Spinal cord (tissue), 10 donors: ENCODE data around the gene ZNF837. TPM values are rescaled to one million over a fixed set of nuclear protein-coding genes. Genes with fewer than 3 reads are reported as not detected.

Source experiments
- DNase-seq, 6 donors: peaks; one replicate each; pipeline versions ENCODE4 v3.0.0 to v3.0.0-alpha.2; 2013 to 2015; ENCODE audit warnings: low spot score in 6 of 6, low read depth in 4 of 6
- H3K27ac ChIP-seq: one replicate; pipeline ENCODE4 v1.5.1; 2013; ENCODE audit warnings: low read depth, low read length, control low read depth
- H3K27me3 ChIP-seq: one replicate; pipeline ENCODE4 v1.6.1; 2013; ENCODE audit warnings: low read length; ENCODE audit not compliant: control insufficient read depth, insufficient read depth
- H3K36me3 ChIP-seq: one replicate; pipeline ENCODE4 v1.6.1; 2013; ENCODE audit warnings: low read length; ENCODE audit not compliant: control insufficient read depth, insufficient read depth
- H3K4me1 ChIP-seq: one replicate; pipeline ENCODE4 v1.6.1; 2013; ENCODE audit warnings: low read length; ENCODE audit not compliant: control insufficient read depth, insufficient read depth
- H3K4me3 ChIP-seq: one replicate; pipeline ENCODE4 v1.5.1; 2013; ENCODE audit warnings: low read depth, low read length, control low read depth
- H3K9me3 ChIP-seq: one replicate; pipeline ENCODE4 v1.6.1; 2013; ENCODE audit warnings: low read length; ENCODE audit not compliant: control insufficient read depth, insufficient read depth
- WGBS: methylation state at CpG from one replicate; pipeline ENCODE4 v1.1.5; 2013; ENCODE audit warnings: missing lambda C conversion rate; ENCODE audit not compliant: insufficient coverage; 5-methylcytosine and 5-hydroxymethylcytosine counted together
- polyA plus RNA-seq, 2 donors: library from polyadenylated mRNA; unstranded; fragments of 120-200 nt; gene quantifications; one replicate each; pipeline ENCODE4 v1.2.1, GENCODE V29; 2013; ENCODE audit not compliant: insufficient read length in 2 of 2
- total RNA-seq, 2 donors: library from RNA; depleted of rRNA in 1 of 2; stranded (reverse); fragments of 120-200 nt in 1 of 2; fragments of >200 nt in 1 of 2; gene quantifications; one replicate each; pipeline versions ENCODE4 v1.2.3 to v1.2.4, GENCODE V29; 2013 to 2014
- donor health status: healthy.

Gene ZNF837
- total and polyA plus RNA-seq, 4 donors = 0.99 to 3.2 (median 2.4) TPM

DNA sequence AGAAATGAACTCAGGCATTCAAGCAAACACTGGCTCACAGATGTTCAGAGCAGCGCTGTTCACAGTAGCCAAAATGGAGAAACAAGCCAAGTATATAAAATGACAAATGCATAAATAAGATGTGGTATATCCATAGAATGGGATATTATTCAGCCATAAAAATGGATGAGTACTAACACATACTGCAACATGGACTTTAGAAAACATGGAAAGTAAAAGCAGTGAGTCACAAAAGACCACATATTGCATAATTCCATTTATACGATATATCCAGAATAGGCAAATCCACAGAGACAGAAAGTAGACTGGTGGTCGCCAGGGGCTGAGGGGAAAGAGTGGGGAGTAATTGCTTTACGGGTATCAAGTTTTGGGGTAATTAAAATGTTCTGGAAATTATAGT, 6.6 kb downstream of the ZNF837 start:
- no CpG with 5 or more reads among the region's 4 CpGs for WGBS
- H3K36me3 ChIP-seq = peaks cover 5% of the 10 kb centered on the region
- no peak overlapping the region for H3K27ac ChIP-seq
- no peak for DNase-seq
- H3K9me3 ChIP-seq = no peaks in the 10 kb centered on the region
- H3K27me3 ChIP-seq = no peaks in the 10 kb centered on the region
- no peak overlapping the region for H3K4me3 ChIP-seq
- H3K4me1 ChIP-seq = peaks cover 2% of the 10 kb centered on the region

DNA sequence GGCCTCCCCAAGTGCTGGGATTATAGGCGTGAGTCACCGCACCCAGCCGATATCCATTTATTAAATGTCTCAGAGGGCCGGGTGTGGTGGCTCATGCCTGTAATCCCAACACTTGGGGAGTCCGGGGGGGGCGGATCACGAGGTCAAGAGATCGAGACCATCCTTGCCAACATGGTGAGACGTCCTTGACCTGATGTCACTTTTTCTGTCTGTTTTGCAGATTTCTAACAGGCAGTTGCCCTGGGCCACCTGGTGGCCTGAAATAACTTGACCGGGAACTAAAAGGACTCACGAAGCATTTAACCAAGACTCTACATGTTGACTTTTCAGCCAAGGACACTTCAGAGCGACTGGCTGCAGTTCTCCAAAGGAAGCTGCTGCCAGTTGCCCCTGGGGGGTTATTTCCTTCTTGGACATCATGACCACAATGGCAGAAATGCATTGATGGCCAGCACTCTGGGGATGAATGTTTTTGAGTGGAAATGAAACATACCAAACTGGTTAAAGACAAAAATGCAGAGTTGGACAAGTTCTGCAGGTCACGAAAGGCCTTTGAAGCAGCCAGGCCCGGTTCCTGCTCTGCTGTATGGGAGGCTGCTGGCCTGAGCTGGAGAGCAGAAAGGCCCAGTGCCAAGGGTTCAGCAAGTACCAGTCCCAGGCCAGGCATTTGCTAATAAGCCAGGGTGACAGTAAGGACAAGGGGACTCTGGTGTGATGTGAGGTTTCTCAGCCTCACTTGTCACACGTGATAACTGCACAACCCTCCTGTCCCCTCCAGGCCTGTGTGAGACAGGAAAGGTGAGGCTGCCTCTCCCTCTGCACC, 8.3 kb downstream of the ZNF837 start:
- H3K4me1 ChIP-seq = no peaks in the 10 kb centered on the region
- no peak overlapping the region for H3K4me3 ChIP-seq
- WGBS = 74% methylated on average over 15 of the region's 15 CpGs
- H3K27ac ChIP-seq = no peak overlapping the region
- H3K9me3 ChIP-seq = no peaks in the 10 kb centered on the region
- H3K27me3 ChIP-seq = no peaks in the 10 kb centered on the region
- peaks cover 21% of the 10 kb centered on the region for H3K36me3 ChIP-seq
- no peak for DNase-seq

DNA sequence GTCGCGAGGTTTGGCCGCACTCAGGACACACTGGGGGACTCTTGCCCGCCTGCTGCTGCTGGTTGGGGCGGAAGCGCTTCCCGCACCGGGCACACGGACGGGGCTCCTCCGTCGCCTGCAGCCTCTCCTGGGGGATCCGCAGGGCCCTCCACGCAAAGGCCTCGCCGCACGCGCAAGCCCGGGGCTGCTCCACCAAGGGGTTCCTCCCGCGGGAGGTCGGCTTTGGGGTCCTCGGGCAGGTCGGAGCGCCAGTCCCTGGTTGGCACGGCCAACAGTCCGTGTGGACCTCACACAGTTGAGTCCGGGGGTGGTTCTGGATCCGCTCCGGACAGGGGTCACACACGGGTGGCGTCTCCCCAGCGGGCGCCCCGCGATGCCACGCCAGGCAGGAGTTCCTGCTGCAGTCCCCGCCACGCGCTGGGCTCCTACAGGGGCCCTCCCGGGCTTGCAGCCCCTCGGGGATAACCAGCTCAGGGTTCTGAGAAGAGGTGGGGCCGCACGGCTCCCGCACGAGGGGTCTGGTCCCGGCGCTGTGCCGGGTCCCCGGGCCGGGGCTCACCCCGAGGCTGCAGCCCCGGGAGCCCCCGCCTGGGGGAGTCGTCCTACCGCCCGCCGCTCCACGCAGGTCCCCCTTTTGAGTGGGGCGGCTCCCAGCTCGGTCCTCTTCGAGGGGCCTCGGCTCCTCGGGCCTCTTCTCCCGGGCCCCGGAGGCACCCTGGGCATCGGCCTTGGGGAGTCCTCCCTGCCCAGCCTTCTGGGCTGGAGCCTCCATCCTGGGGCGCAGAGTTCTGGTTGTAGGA, 12.1 kb downstream of the ZNF837 start:
- Histone ChIP-seq H3K36me3 (peaks cover 41% of the 10 kb centered on the region), H3K4me3 (no peak overlapping the region), H3K4me1 (no peaks in the 10 kb centered on the region), H3K9me3 (no peaks in the 10 kb centered on the region), H3K27me3 (no peaks in the 10 kb centered on the region), H3K27ac (no peak overlapping the region)
- no peak for DNase-seq
- 78% methylated on average over 65 of the region's 68 CpGs for WGBS

DNA sequence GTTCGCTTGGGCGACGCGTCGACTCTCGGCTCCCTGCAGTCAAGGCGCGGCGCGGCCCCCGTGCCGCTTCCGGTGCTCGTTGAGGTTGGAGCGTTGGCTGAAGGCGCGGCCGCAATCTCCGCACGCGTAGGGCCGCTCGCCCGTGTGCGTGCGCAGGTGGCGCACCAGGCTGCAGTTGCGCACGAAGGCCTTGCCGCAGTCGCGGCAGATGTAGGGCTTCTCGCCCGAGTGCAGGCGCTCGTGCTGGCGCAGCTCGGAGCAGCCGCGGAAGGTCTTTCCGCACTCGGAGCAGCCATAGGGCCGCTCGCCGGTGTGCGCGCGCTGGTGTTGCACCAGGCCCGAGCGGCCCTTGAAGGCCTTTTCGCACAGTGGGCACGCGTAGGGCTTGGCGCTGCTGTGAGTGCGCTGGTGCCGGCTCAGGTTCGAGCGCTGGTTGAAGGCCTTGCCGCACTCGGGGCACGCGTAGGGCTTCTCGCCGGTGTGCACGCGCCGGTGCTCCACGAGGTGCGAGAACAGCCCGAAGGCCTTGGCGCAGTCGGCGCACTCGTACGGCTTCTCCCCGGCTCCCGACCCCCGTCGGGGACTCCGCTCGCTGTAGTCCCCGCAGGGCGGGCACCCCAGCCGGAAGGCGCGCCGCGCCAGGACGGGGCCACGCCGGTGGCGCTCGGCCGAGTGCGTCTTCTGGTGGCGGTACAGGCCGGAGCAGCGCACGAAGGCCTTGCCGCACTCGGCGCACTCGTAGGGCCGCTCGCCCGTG, 13.0 kb downstream of the ZNF837 start:
- Histone ChIP-seq H3K36me3 (peaks cover 41% of the 10 kb centered on the region), H3K4me1 (peaks cover 5% of the 10 kb centered on the region), H3K4me3 (no peak overlapping the region), H3K9me3 (no peaks in the 10 kb centered on the region), H3K27ac (no peak overlapping the region), H3K27me3 (no peaks in the 10 kb centered on the region)
- WGBS = 42% methylated on average over 106 of the region's 106 CpGs
- DNase-seq = peak in 1 of 6 donors; percentile 61

DNA sequence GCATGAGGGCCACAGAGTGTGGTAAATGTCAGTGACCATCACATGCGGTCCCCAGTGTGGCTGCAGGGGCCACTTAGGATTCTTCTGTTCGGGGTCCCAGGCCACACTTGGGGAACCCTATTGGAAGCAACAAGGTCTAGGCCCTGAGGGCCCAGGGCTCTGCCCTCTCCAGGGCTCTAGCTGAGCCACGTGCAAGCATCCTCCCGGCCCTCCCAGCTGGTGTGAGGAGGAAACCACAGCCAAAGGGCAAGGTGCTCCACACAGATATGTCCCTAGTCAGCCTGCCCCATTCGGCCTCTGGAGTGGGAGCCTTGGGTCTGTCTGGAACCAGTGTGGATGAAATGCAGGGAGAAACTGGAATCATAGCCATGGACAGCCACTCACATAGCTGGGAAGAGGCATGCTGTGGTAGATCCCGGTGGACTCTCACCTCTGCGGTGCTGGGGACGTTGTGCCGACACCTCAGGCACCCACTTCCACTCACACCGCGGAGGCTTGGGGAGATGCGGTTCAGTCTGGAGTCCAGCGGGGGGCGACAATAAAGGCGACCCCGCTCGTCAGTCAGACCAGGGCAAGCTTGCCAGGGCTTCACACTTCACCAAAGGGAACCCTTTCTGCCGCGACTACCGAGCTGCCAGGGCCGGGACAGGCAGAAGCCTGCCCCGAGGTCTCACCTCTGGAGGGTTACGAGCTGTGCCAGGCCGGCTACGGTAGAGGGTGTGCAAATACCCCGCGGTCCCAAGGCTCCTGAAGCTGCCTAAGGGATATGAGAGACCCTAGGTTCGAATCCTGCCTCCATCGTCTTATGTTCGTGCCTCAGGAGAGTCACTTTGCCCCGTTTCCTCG, 14.0 kb downstream of the ZNF837 start:
- no peak overlapping the region for H3K27ac ChIP-seq
- no peaks in the 10 kb centered on the region for H3K9me3 ChIP-seq
- 92% methylated on average over 30 of the region's 32 CpGs for WGBS
- H3K4me1 ChIP-seq = peaks cover 10% of the 10 kb centered on the region
- DNase-seq = no peak
- peaks cover 41% of the 10 kb centered on the region for H3K36me3 ChIP-seq
- no peaks in the 10 kb centered on the region for H3K27me3 ChIP-seq
- H3K4me3 ChIP-seq = no peak overlapping the region

DNA sequence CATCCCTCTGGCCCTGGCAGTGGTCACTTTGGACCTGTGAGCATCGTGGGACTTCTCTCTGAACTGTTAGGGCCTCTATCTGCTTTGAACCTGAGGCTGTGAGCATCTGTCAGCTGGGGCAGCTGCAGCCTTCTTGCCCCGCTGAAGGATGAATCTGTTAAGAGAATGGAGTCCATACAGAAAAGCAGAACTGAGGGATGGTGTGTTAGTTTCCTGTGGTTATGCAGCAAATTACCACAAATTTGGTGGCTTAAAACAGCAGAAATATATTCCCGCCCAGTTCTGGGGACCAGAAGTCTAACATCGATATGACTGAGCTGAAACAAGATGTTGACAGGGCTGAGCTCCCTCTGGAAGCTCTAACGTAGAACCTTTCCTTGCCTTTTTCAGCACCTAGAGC, 16.7 kb downstream of the ZNF837 start:
- H3K27ac ChIP-seq = no peak overlapping the region
- WGBS = 91% methylated on average over 5 of the region's 5 CpGs
- DNase-seq = no peak
- H3K27me3 ChIP-seq = no peaks in the 10 kb centered on the region
- no peaks in the 10 kb centered on the region for H3K9me3 ChIP-seq
- peaks cover 18% of the 10 kb centered on the region for H3K4me1 ChIP-seq
- H3K36me3 ChIP-seq = peaks cover 39% of the 10 kb centered on the region
- H3K4me3 ChIP-seq = no peak overlapping the region

DNA sequence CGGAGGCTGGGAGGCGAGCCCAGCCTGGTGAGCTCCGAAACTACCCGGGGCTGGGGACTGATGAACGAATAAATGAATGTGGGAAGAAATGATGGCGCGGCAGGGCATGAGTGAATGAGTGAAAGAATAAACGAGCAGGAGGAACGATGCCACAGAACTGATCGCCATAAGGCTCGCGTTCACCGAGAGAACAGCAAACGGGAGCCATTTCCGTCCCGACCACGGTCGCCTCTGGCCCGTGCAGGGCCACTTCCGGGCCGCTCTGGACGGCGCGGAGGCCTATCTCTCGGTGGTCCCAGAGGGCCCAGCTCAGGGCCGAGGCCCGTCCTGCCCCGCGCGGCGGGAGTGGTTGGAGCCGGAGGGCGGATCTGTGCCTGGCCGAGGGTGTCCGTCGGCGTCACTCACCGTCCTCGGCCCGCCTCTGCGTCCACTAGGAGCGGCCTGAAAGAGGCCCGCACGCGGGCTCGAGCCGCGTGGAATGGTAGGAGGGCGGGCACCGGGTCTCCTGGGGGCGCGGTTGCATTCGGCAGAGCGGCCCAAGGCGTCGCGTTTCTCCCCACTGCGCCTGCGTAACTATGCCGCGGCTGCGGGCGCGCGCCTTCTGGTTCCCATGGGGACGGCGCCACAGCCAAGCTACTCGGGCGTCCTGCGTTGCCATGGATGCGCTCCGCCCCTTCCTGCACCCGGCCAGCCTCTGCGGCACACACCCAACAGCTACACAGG, 18.4 kb downstream of the ZNF837 start, which contains the start of gene ZNF497:
TSS of gene ZNF497 (minus strand) at position 480 of the 723 bp plus-strand sequence. CDS start 5,116 bp downstream, outside the sequence.
- under 1% methylated on average over 74 of the region's 74 CpGs for WGBS
- H3K4me1 ChIP-seq = peaks cover 26% of the 10 kb centered on the region

DNA sequence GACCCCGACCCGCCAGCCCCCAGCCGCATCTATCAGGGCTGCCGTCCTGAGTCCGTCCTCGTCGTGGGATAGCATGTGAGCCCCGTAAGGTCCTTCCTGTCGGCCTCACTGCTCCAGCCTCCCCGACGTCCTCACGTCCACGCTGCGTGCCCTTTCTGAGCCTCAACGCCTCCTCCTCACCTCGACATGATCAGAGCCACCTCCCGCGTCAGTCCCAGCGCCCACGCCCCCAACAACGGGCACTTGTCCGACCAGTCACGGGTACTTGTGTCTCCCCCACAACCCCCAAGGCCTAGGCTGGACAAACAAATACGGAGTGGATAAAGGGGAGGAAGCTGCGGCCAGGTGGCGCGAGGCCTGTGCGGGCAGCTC, 18.9 kb downstream of the ZNF837 start:
- no peaks in the 10 kb centered on the region for H3K9me3 ChIP-seq
- peaks cover 39% of the 10 kb centered on the region for H3K36me3 ChIP-seq
- H3K27me3 ChIP-seq = peaks cover 5% of the 10 kb centered on the region
- peak overlapping the region; percentile 92 for H3K4me3 ChIP-seq
- H3K27ac ChIP-seq = peak overlapping the region; percentile 98
- peaks cover 29% of the 10 kb centered on the region for H3K4me1 ChIP-seq
- WGBS = 1% methylated on average over 26 of the region's 28 CpGs
- DNase-seq = no peak

More for the DNA sequence above, 18.4 kb downstream of the ZNF837 start, which contains the start of gene ZNF497:
- peaks cover 39% of the 10 kb centered on the region for H3K36me3 ChIP-seq
- peaks cover 4% of the 10 kb centered on the region for H3K27me3 ChIP-seq
- peak; percentile 89 to 99 (median 92) for DNase-seq
- H3K27ac ChIP-seq = peak within 1 kb of the TSS; percentile 98
- H3K4me3 ChIP-seq = peak within 1 kb of the TSS; percentile 92
- no peaks in the 10 kb centered on the region for H3K9me3 ChIP-seq
